Purkinje cell (primary cell): ENCODE data around the gene POTEB2. TPM values are rescaled to one million over a fixed set of nuclear protein-coding genes. Genes with fewer than 3 reads are reported as not detected.

Experiments
- polyA plus RNA-seq: library from polyadenylated mRNA; unstranded; fragments of >200 nt; fragmentation: Nextera tagmentation; gene quantifications from 2 replicates; pipeline ENCODE4 v1.2.1, GENCODE V29; 2014

Gene POTEB2
- not detected in 2 replicates for polyA plus RNA-seq

DNA sequence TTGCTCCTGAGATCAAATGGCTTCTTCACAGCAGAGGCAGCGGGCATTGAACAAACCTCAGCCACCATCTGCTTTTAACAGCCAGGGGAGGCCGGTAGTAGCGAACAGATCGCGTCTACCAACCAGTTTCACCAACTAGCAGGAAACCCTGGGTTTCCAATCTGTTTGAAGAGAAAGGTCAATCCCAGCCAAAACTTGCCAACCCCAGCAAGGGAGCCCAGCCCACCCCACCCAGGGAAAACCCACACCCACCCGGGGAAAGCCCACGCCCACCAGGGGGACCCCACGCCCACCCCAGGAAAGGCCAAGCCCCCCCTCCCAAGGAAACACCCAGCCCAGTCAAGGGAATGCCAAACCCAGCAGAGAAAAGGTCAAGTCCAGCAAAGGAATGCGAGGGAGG lies at the start of gene POTEB2:
Gene POTEB2, minus strand, starts transcription at position 101 of the 400 bp plus-strand sequence. Its CDS starts 33 bp downstream, at position 68.

